Measurements from ENCODE around the gene FAM168B. TPM values are rescaled to one million over a fixed set of nuclear protein-coding genes. Genes with fewer than 3 reads are reported as not detected.

FAM168B gene
- polyA plus RNA-seq, 1 donor, result 71.6 TPM

- DNase-seq, result no peak
- peaks cover 55% of the 10 kb centered on the region for H3K27me3 ChIP-seq (ENCODE audit: control insufficient read depth, insufficient read depth, low read length)
- H3K4me3 ChIP-seq (ENCODE audit: low read length), result no peak overlapping the region
- peaks cover 7% of the 10 kb centered on the region for H3K9me3 ChIP-seq (ENCODE audit: control insufficient read depth, low read depth, low read length)
- no peaks in the 10 kb centered on the region for H3K36me3 ChIP-seq (ENCODE audit: control insufficient read depth, insufficient read depth, low read length)
- H3K27ac ChIP-seq (ENCODE audit: low read length), result no peak overlapping the region
- WGBS (ENCODE audit: insufficient coverage, low lambda C conversion rate), result no CpG with 5 or more reads among the region's 23 CpGs
- H3K4me1 ChIP-seq (ENCODE audit: control insufficient read depth, insufficient read depth, low read length), result no peaks in the 10 kb centered on the region
Measured at GRCh38 chr2:131040661-131041401, 52.4 kb downstream of the FAM168B start.

GRCh38 chr2:131039908-131040660 is 53.2 kb downstream of the FAM168B start:
- H3K4me1 ChIP-seq (ENCODE audit: control insufficient read depth, insufficient read depth, low read length), result no peaks in the 10 kb centered on the region
- H3K36me3 ChIP-seq (ENCODE audit: control insufficient read depth, insufficient read depth, low read length), result no peaks in the 10 kb centered on the region
- peaks cover 60% of the 10 kb centered on the region for H3K27me3 ChIP-seq (ENCODE audit: control insufficient read depth, insufficient read depth, low read length)
- peaks cover 7% of the 10 kb centered on the region for H3K9me3 ChIP-seq (ENCODE audit: control insufficient read depth, low read depth, low read length)
- DNase-seq, result peak in 1 of 2 donors; percentile 31
- no peak overlapping the region for H3K4me3 ChIP-seq (ENCODE audit: low read length)
- no peak overlapping the region for H3K27ac ChIP-seq (ENCODE audit: low read length)
- no CpG with 5 or more reads among the region's 75 CpGs for WGBS (ENCODE audit: insufficient coverage, low lambda C conversion rate)

GRCh38 chr2:131039535-131039907 is 53.7 kb downstream of the FAM168B start:
- WGBS (ENCODE audit: insufficient coverage, low lambda C conversion rate), result no CpG with 5 or more reads among the region's 23 CpGs
- no peak overlapping the region for H3K27ac ChIP-seq (ENCODE audit: low read length)
- H3K36me3 ChIP-seq (ENCODE audit: control insufficient read depth, insufficient read depth, low read length), result no peaks in the 10 kb centered on the region
- peaks cover 62% of the 10 kb centered on the region for H3K27me3 ChIP-seq (ENCODE audit: control insufficient read depth, insufficient read depth, low read length)
- peaks cover 7% of the 10 kb centered on the region for H3K9me3 ChIP-seq (ENCODE audit: control insufficient read depth, low read depth, low read length)
- H3K4me3 ChIP-seq (ENCODE audit: low read length), result no peak overlapping the region
- H3K4me1 ChIP-seq (ENCODE audit: control insufficient read depth, insufficient read depth, low read length), result no peaks in the 10 kb centered on the region
- no peak for DNase-seq

GRCh38 chr2:131039101-131039440 is 54.2 kb downstream of the FAM168B start:
- peaks cover 1% of the 10 kb centered on the region for H3K4me1 ChIP-seq (ENCODE audit: control insufficient read depth, insufficient read depth, low read length)
- no peak overlapping the region for H3K4me3 ChIP-seq (ENCODE audit: low read length)
- H3K9me3 ChIP-seq (ENCODE audit: control insufficient read depth, low read depth, low read length), result peaks cover 7% of the 10 kb centered on the region
- H3K36me3 ChIP-seq (ENCODE audit: control insufficient read depth, insufficient read depth, low read length), result no peaks in the 10 kb centered on the region
- no peak for DNase-seq
- H3K27me3 ChIP-seq (ENCODE audit: control insufficient read depth, insufficient read depth, low read length), result peaks cover 66% of the 10 kb centered on the region
- no CpG with 5 or more reads among the region's 9 CpGs for WGBS (ENCODE audit: insufficient coverage, low lambda C conversion rate)
- H3K27ac ChIP-seq (ENCODE audit: low read length), result no peak overlapping the region

- no peak for DNase-seq
- H3K9me3 ChIP-seq (ENCODE audit: control insufficient read depth, low read depth, low read length), result peaks cover 7% of the 10 kb centered on the region
- H3K4me1 ChIP-seq (ENCODE audit: control insufficient read depth, insufficient read depth, low read length), result peaks cover 3% of the 10 kb centered on the region
- no peak overlapping the region for H3K27ac ChIP-seq (ENCODE audit: low read length)
- WGBS (ENCODE audit: insufficient coverage, low lambda C conversion rate), result no CpG with 5 or more reads among the region's 17 CpGs
- H3K4me3 ChIP-seq (ENCODE audit: low read length), result no peak overlapping the region
- peaks cover 72% of the 10 kb centered on the region for H3K27me3 ChIP-seq (ENCODE audit: control insufficient read depth, insufficient read depth, low read length)
- no peaks in the 10 kb centered on the region for H3K36me3 ChIP-seq (ENCODE audit: control insufficient read depth, insufficient read depth, low read length)
Measured at GRCh38 chr2:131038258-131039100, 54.8 kb downstream of the FAM168B start.

- DNase-seq, result no peak
- H3K4me1 ChIP-seq (ENCODE audit: control insufficient read depth, insufficient read depth, low read length), result peaks cover 3% of the 10 kb centered on the region
- WGBS (ENCODE audit: insufficient coverage, low lambda C conversion rate), result no CpG with 5 or more reads among the region's 6 CpGs
- H3K4me3 ChIP-seq (ENCODE audit: low read length), result no peak overlapping the region
- H3K27ac ChIP-seq (ENCODE audit: low read length), result no peak overlapping the region
- H3K9me3 ChIP-seq (ENCODE audit: control insufficient read depth, low read depth, low read length), result peaks cover 7% of the 10 kb centered on the region
- H3K27me3 ChIP-seq (ENCODE audit: control insufficient read depth, insufficient read depth, low read length), result peaks cover 76% of the 10 kb centered on the region
- no peaks in the 10 kb centered on the region for H3K36me3 ChIP-seq (ENCODE audit: control insufficient read depth, insufficient read depth, low read length)
Measured at GRCh38 chr2:131037398-131038257, 55.6 kb downstream of the FAM168B start.

GRCh38 chr2:131036696-131037397 is 56.4 kb downstream of the FAM168B start:
- Histone ChIP-seq H3K27me3 (ENCODE audit: control insufficient read depth, insufficient read depth, low read length) (peaks cover 76% of the 10 kb centered on the region), H3K4me1 (ENCODE audit: control insufficient read depth, insufficient read depth, low read length) (peaks cover 3% of the 10 kb centered on the region), H3K36me3 (ENCODE audit: control insufficient read depth, insufficient read depth, low read length) (no peaks in the 10 kb centered on the region), H3K4me3 (ENCODE audit: low read length) (no peak overlapping the region), H3K27ac (ENCODE audit: low read length) (no peak overlapping the region), H3K9me3 (ENCODE audit: control insufficient read depth, low read depth, low read length) (peaks cover 7% of the 10 kb centered on the region)
- no peak for DNase-seq
- WGBS (ENCODE audit: insufficient coverage, low lambda C conversion rate), result no CpG with 5 or more reads among the region's 11 CpGs

- H3K9me3 ChIP-seq (ENCODE audit: control insufficient read depth, low read depth, low read length), result peaks cover 7% of the 10 kb centered on the region
- no peak overlapping the region for H3K27ac ChIP-seq (ENCODE audit: low read length)
- no peak for DNase-seq
- peaks cover 75% of the 10 kb centered on the region for H3K27me3 ChIP-seq (ENCODE audit: control insufficient read depth, insufficient read depth, low read length)
- H3K36me3 ChIP-seq (ENCODE audit: control insufficient read depth, insufficient read depth, low read length), result no peaks in the 10 kb centered on the region
- no CpG with 5 or more reads among the region's 6 CpGs for WGBS (ENCODE audit: insufficient coverage, low lambda C conversion rate)
- no peak overlapping the region for H3K4me3 ChIP-seq (ENCODE audit: low read length)
- peaks cover 3% of the 10 kb centered on the region for H3K4me1 ChIP-seq (ENCODE audit: control insufficient read depth, insufficient read depth, low read length)
Measured at GRCh38 chr2:131036269-131036668, 57.0 kb downstream of the FAM168B start.

- no peak overlapping the region for H3K4me3 ChIP-seq (ENCODE audit: low read length)
- no peak for DNase-seq
- H3K27me3 ChIP-seq (ENCODE audit: control insufficient read depth, insufficient read depth, low read length), result peaks cover 71% of the 10 kb centered on the region
- WGBS (ENCODE audit: insufficient coverage, low lambda C conversion rate), result no CpG with 5 or more reads among the region's 10 CpGs
- H3K9me3 ChIP-seq (ENCODE audit: control insufficient read depth, low read depth, low read length), result peaks cover 7% of the 10 kb centered on the region
- peaks cover 3% of the 10 kb centered on the region for H3K4me1 ChIP-seq (ENCODE audit: control insufficient read depth, insufficient read depth, low read length)
- H3K36me3 ChIP-seq (ENCODE audit: control insufficient read depth, insufficient read depth, low read length), result no peaks in the 10 kb centered on the region
- no peak overlapping the region for H3K27ac ChIP-seq (ENCODE audit: low read length)
Measured at GRCh38 chr2:131035826-131036231, 57.4 kb downstream of the FAM168B start.

All from large intestine (tissue), 3 donors.